Measurements from ENCODE around the gene AKAIN1. TPM values are rescaled to one million over a fixed set of nuclear protein-coding genes. Genes with fewer than 3 reads are reported as not detected.

AKAIN1 gene
- total RNA-seq, 1 experiment from 2014 or later: not detected

DNA sequence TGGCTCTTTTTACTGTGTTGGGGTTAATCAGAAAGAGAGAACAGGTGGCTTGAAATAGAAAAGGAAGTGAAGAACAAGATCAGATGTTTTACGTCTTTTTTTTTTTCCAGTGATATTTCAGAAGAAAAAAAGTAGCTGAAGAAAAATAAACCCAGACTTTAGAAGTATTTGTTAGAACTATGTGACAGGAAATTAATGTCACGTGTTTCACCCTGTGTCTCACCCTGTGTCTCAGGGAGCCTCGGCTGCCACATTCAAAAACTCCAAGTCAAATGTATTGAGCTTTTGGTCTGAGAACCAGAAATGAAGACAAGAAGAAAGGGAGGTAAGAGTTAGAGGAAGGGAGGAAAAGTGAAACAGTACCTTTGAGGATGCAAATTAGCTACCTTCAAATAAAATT is 38.0 kb downstream of the AKAIN1 start:
- no TSS peak for BruUV-seq (replicated peaks)
- Mint-ChIP-seq H3K9me3 (ENCODE audit: low read depth, unreplicated experiment) (peaks cover 7% of the 10 kb centered on the region), H3K27me3 (ENCODE audit: unreplicated experiment) (no peaks in the 10 kb centered on the region), H3K4me1 (ENCODE audit: low read depth, unreplicated experiment) (no peaks in the 10 kb centered on the region), H3K27ac (ENCODE audit: unreplicated experiment) (no peak overlapping the region), H3K36me3 (ENCODE audit: insufficient read depth, unreplicated experiment) (no peaks in the 10 kb centered on the region), H3K4me3 (ENCODE audit: low read depth, unreplicated experiment) (no peak overlapping the region)
- CTCF ChIA-PET: no interaction called here
- TF ChIP-seq CTCF (IDR thresholded peaks at IDR 0.05; ENCODE audit: unreplicated experiment): no peak
- no peak for DNase-seq
- intact Hi-C loops (cut with micrococcal nuclease; ENCODE audit: unreplicated experiment): no loop called here

- no peak overlapping the region for H3K27ac Mint-ChIP-seq (ENCODE audit: unreplicated experiment)
- H3K27me3 Mint-ChIP-seq (ENCODE audit: unreplicated experiment): no peaks in the 10 kb centered on the region
- no peak for TF ChIP-seq CTCF (IDR thresholded peaks at IDR 0.05; ENCODE audit: unreplicated experiment)
- no TSS peak for BruUV-seq (replicated peaks)
- no peak for DNase-seq
- H3K4me3 Mint-ChIP-seq (ENCODE audit: low read depth, unreplicated experiment): no peak overlapping the region
- H3K4me1 Mint-ChIP-seq (ENCODE audit: low read depth, unreplicated experiment): no peaks in the 10 kb centered on the region
- no peaks in the 10 kb centered on the region for H3K36me3 Mint-ChIP-seq (ENCODE audit: insufficient read depth, unreplicated experiment)
- CTCF ChIA-PET: no interaction called here
- peaks cover 7% of the 10 kb centered on the region for H3K9me3 Mint-ChIP-seq (ENCODE audit: low read depth, unreplicated experiment)
- intact Hi-C loops (cut with micrococcal nuclease; ENCODE audit: unreplicated experiment): no loop called here
Measured at GRCh38 chr18:5158587-5158986, 38.5 kb downstream of the AKAIN1 start.

GRCh38 chr18:5158172-5158571 is 38.9 kb downstream of the AKAIN1 start:
- H3K36me3 Mint-ChIP-seq (ENCODE audit: insufficient read depth, unreplicated experiment): no peaks in the 10 kb centered on the region
- BruUV-seq (replicated peaks): no TSS peak
- no peak overlapping the region for H3K27ac Mint-ChIP-seq (ENCODE audit: unreplicated experiment)
- no peak overlapping the region for H3K4me3 Mint-ChIP-seq (ENCODE audit: low read depth, unreplicated experiment)
- H3K27me3 Mint-ChIP-seq (ENCODE audit: unreplicated experiment): no peaks in the 10 kb centered on the region
- TF ChIP-seq CTCF (IDR thresholded peaks at IDR 0.05; ENCODE audit: unreplicated experiment): no peak
- intact Hi-C loops (cut with micrococcal nuclease; ENCODE audit: unreplicated experiment): no loop called here
- CTCF ChIA-PET: no interaction called here
- peaks cover 7% of the 10 kb centered on the region for H3K9me3 Mint-ChIP-seq (ENCODE audit: low read depth, unreplicated experiment)
- no peaks in the 10 kb centered on the region for H3K4me1 Mint-ChIP-seq (ENCODE audit: low read depth, unreplicated experiment)
- DNase-seq: no peak

GRCh38 chr18:5155907-5156287 is 41.2 kb downstream of the AKAIN1 start:
- no TSS peak for BruUV-seq (replicated peaks)
- no peak overlapping the region for H3K27ac Mint-ChIP-seq (ENCODE audit: unreplicated experiment)
- H3K4me1 Mint-ChIP-seq (ENCODE audit: low read depth, unreplicated experiment): no peaks in the 10 kb centered on the region
- TF ChIP-seq CTCF (IDR thresholded peaks at IDR 0.05; ENCODE audit: unreplicated experiment): no peak
- H3K4me3 Mint-ChIP-seq (ENCODE audit: low read depth, unreplicated experiment): no peak overlapping the region
- peaks cover 14% of the 10 kb centered on the region for H3K9me3 Mint-ChIP-seq (ENCODE audit: low read depth, unreplicated experiment)
- CTCF ChIA-PET: no interaction called here
- DNase-seq: no peak
- H3K36me3 Mint-ChIP-seq (ENCODE audit: insufficient read depth, unreplicated experiment): no peaks in the 10 kb centered on the region
- intact Hi-C loops (cut with micrococcal nuclease; ENCODE audit: unreplicated experiment): no loop called here
- no peaks in the 10 kb centered on the region for H3K27me3 Mint-ChIP-seq (ENCODE audit: unreplicated experiment)
